Measurements from ENCODE around the gene BCOR. TPM values are rescaled to one million over a fixed set of nuclear protein-coding genes. Genes with fewer than 3 reads are reported as not detected.

BCOR gene
- total and polyA plus RNA-seq, 2 experiments from 2014 or later = 9.1 to 17.6 TPM

DNA sequence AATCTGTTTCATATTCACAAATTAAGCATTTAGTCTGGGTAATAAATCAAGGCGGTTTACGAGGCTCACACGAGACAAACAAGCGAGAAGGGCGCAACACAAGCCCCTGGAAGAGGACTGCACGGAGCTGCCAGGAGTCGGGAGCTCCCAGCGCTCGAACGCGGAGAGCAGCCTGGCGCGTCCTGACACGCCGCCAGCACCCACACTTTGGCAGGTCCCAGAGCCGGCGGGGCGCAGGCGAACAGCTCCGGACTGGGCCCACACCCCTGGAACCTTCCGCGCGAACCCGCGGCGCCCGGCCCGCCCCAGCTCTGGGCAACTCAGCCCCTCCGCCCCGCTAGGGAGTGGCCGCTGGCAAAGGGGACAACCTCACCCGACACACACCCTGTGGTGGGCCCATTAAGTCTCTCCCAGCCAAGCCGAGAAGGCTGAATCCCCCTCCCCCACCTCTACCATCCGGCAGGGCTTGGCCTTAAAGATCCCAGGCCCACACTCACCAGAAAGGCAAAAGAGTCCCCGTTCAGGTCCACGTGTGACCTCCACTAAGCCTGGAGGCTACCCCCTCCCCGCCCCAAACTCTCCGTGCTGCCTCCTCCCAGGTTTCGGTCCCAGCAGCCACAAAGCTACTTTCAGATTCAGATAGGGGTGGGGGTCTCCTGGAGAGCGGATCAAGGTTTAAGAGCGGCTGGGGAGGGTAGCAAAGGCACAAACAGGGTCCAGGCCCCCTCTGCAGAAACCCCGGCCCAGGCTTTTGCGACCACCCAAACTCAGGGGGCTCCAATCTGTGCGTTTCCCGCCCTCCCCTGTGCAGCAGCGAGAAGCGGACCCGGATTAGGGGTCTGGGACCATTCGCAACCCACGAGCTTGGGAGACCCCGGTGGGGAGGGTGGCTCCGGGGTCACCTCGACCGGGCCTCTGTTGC is 47.5 kb upstream of the BCOR start:
- H3K4me1 ChIP-seq (ENCODE audit: insufficient read depth) = peaks cover 4% of the 10 kb centered on the region; the same call in 1 of the 2 replicates
- TF ChIP-seq EZH2 (IDR thresholded peaks at IDR 0.05; ENCODE audit: insufficient read depth, poor library complexity, severe bottlenecking) (no peak), EZH2phosphoT487 (IDR thresholded peaks at IDR 0.05; ENCODE audit: insufficient read depth, low read depth) (no peak)
- no peak overlapping the region for H3K27ac ChIP-seq
- H3K4me3 ChIP-seq = peak overlapping the region; percentile 77
- peak overlapping the region; percentile 85 for H3K4me2 ChIP-seq (ENCODE audit: unreplicated experiment)
- peak; percentile 55 for DNase-seq
- no peaks in the 10 kb centered on the region for H4K20me1 ChIP-seq (ENCODE audit: insufficient read depth)
- no peaks in the 10 kb centered on the region for H3K79me2 ChIP-seq (ENCODE audit: insufficient read depth)
- no peaks in the 10 kb centered on the region for H3K9me3 ChIP-seq (ENCODE audit: low read depth)
- peak overlapping the region; percentile 83 for H2AFZ ChIP-seq
- no peaks in the 10 kb centered on the region for H3K36me3 ChIP-seq (ENCODE audit: low read depth)
- H3K27me3 ChIP-seq (replicated peaks; ENCODE audit: insufficient read depth) = no peaks in the 10 kb centered on the region
- no peaks in the 10 kb centered on the region for H3K9me2 ChIP-seq (ENCODE audit: insufficient read depth)
- WGBS, 2 experiments (ENCODE audit: low coverage in 1 of 2, low lambda C conversion rate in 2 of 2, missing lambda C conversion rate in 2 of 2) = 1 to 5% methylated on average over 21 to 34 of the region's 54 CpGs
- H3K9ac ChIP-seq = peak overlapping the region; percentile 84
- in situ Hi-C loops (cut with MboI) = no loop called here
- no peaks in the 10 kb centered on the region for H3F3A ChIP-seq (ENCODE audit: insufficient read depth)

DNA sequence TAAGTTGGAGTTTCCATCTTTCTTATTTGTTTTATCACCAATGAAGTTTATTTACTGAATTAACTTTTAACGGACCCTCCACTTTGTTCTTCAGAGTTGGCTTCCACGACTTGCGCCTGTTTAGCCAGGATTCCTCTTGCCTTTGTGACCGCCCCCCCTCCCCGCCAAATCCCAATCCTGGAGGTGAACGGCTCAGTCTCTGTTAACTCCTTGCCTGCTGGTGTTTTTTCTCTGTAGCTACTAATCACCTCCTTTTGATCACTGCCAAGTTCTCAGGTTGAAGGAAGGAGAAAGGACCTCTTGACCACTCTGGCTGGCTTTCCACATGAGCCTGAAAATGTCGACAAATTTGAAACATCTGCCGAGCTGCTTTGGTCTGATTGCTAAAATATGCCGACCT is 46.8 kb upstream of the BCOR start:
- H3K4me2 ChIP-seq (ENCODE audit: unreplicated experiment) = peak overlapping the region; percentile 85
- H3K27me3 ChIP-seq (replicated peaks; ENCODE audit: insufficient read depth) = no peaks in the 10 kb centered on the region
- peak overlapping the region; percentile 84 for H3K9ac ChIP-seq
- no peaks in the 10 kb centered on the region for H3K79me2 ChIP-seq (ENCODE audit: insufficient read depth)
- H3K36me3 ChIP-seq (ENCODE audit: low read depth) = no peaks in the 10 kb centered on the region
- peak overlapping the region; percentile 77 for H3K4me3 ChIP-seq
- no peaks in the 10 kb centered on the region for H3K9me2 ChIP-seq (ENCODE audit: insufficient read depth)
- H3K27ac ChIP-seq = no peak overlapping the region
- 0 out of 2 replicates have a peak overlapping the region, but pooled peaks have one; percentile 83 for H2AFZ ChIP-seq
- in situ Hi-C loops (cut with MboI) = no loop called here
- peaks cover 4% of the 10 kb centered on the region; the same call in 1 of the 2 replicates for H3K4me1 ChIP-seq (ENCODE audit: insufficient read depth)
- 36 to 41% methylated on average over 8 to 9 of the region's 9 CpGs for WGBS, 2 experiments (ENCODE audit: low coverage in 1 of 2, low lambda C conversion rate in 2 of 2, missing lambda C conversion rate in 2 of 2)
- no peaks in the 10 kb centered on the region for H3F3A ChIP-seq (ENCODE audit: insufficient read depth)
- no peaks in the 10 kb centered on the region for H4K20me1 ChIP-seq (ENCODE audit: insufficient read depth)
- no peak for TF ChIP-seq EZH2 (IDR thresholded peaks at IDR 0.05; ENCODE audit: insufficient read depth, poor library complexity, severe bottlenecking)
- TF ChIP-seq EZH2phosphoT487 (IDR thresholded peaks at IDR 0.05; ENCODE audit: insufficient read depth, low read depth) = no peak
- DNase-seq = no peak
- no peaks in the 10 kb centered on the region for H3K9me3 ChIP-seq (ENCODE audit: low read depth)

DNA sequence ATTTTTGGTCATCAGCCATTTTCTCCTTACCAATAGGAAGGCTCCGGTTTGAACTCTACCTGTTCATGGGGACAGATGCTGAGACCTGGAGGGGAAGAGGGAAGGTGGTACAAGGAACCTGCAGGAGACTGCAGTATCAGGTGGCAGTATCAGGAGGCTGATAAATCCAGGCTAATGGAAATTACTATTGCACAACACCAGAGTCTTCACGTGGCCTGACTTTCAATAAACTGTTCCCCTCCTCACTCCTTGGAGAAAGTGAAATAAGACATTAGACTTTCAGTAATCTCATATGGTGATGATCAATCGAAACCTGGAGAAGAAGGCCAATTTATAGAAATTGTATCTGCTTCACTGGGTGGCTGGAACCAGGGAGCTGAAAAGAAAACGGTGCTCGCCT is 46.2 kb upstream of the BCOR start:
- no peaks in the 10 kb centered on the region for H3K36me3 ChIP-seq (ENCODE audit: low read depth)
- no peaks in the 10 kb centered on the region for H3K9me2 ChIP-seq (ENCODE audit: insufficient read depth)
- H3K4me3 ChIP-seq = no peak overlapping the region
- 81 to 85% methylated on average over 4 to 5 of the region's 5 CpGs for WGBS, 2 experiments (ENCODE audit: low coverage in 1 of 2, low lambda C conversion rate in 2 of 2, missing lambda C conversion rate in 2 of 2)
- H3K27me3 ChIP-seq (replicated peaks; ENCODE audit: insufficient read depth) = no peaks in the 10 kb centered on the region
- H2AFZ ChIP-seq = no peak overlapping the region
- H3K4me1 ChIP-seq (ENCODE audit: insufficient read depth) = peaks cover 4% of the 10 kb centered on the region; the same call in 1 of the 2 replicates
- in situ Hi-C loops (cut with MboI) = no loop called here
- no peak overlapping the region for H3K4me2 ChIP-seq (ENCODE audit: unreplicated experiment)
- no peak overlapping the region for H3K27ac ChIP-seq
- no peak for TF ChIP-seq EZH2phosphoT487 (IDR thresholded peaks at IDR 0.05; ENCODE audit: insufficient read depth, low read depth)
- no peak for TF ChIP-seq EZH2 (IDR thresholded peaks at IDR 0.05; ENCODE audit: insufficient read depth, poor library complexity, severe bottlenecking)
- H3K9me3 ChIP-seq (ENCODE audit: low read depth) = no peaks in the 10 kb centered on the region
- no peaks in the 10 kb centered on the region for H3F3A ChIP-seq (ENCODE audit: insufficient read depth)
- no peaks in the 10 kb centered on the region for H3K79me2 ChIP-seq (ENCODE audit: insufficient read depth)
- DNase-seq = no peak
- no peaks in the 10 kb centered on the region for H4K20me1 ChIP-seq (ENCODE audit: insufficient read depth)
- no peak overlapping the region for H3K9ac ChIP-seq

DNA sequence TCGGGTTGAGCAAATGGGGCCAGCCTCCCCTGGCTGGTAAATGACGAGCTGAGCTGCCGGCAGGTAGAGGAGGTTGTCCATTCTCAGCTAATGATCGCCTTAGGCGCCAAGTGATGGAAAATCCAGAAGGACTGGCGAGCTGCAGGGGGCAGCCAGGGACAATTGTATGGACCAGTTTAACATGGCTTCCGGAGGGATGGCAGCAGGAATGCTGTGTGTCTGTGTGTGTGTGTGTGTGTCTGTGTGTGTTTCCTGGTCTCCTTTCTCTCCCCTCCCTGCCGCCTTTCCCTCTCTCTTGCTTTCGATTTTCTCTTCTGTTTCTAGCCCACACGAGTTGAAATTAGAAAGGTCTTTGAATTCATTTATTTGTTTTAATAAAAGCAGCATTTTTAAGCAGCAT is 45.2 kb upstream of the BCOR start:
- TF ChIP-seq EZH2 (IDR thresholded peaks at IDR 0.05; ENCODE audit: insufficient read depth, poor library complexity, severe bottlenecking) = no peak
- no peak for TF ChIP-seq EZH2phosphoT487 (IDR thresholded peaks at IDR 0.05; ENCODE audit: insufficient read depth, low read depth)
- 83 to 86% methylated on average over 6 to 10 of the region's 10 CpGs for whole genome bisulfite sequencing, 2 experiments (ENCODE audit: low coverage in 1 of 2, low lambda C conversion rate in 2 of 2, missing lambda C conversion rate in 2 of 2)
- Histone ChIP-seq H2AFZ (no peak overlapping the region), H4K20me1 (ENCODE audit: insufficient read depth) (no peaks in the 10 kb centered on the region), H3K9ac (no peak overlapping the region), H3K79me2 (ENCODE audit: insufficient read depth) (no peaks in the 10 kb centered on the region), H3K4me1 (ENCODE audit: insufficient read depth) (peaks cover 4% of the 10 kb centered on the region; the same call in 1 of the 2 replicates), H3K9me2 (ENCODE audit: insufficient read depth) (no peaks in the 10 kb centered on the region), H3K4me3 (no peak overlapping the region), H3K27ac (no peak overlapping the region), H3K9me3 (ENCODE audit: low read depth) (no peaks in the 10 kb centered on the region), H3K4me2 (ENCODE audit: unreplicated experiment) (no peak overlapping the region), H3F3A (ENCODE audit: insufficient read depth) (no peaks in the 10 kb centered on the region), H3K36me3 (ENCODE audit: low read depth) (no peaks in the 10 kb centered on the region), H3K27me3 (replicated peaks; ENCODE audit: insufficient read depth) (no peaks in the 10 kb centered on the region)
- no peak for DNase-seq
- in situ Hi-C loops (cut with MboI) = no loop called here

Measured in GM23248 (cell line).